Calu3 (cell line): ENCODE measurements around the gene COL20A1. TPM values are rescaled to one million over a fixed set of nuclear protein-coding genes. Genes with fewer than 3 reads are reported as not detected.

Source experiments
- BruUV-seq: library from RNA; stranded (reverse); fragments of 400-500 nt; replicated peaks from 2 replicates; lab custom pipeline; 2021; lab: Mats Ljungman, UMichigan
- CTCF ChIA-PET: fragments of 300-600 bp; sonication (Branson Sonifier 250); formaldehyde crosslinking; loops from one replicate; lab custom pipeline; 2022; ENCODE audit warnings: antibody characterized with exemption; lab: Charles Lee
- DNase-seq: peaks from one replicate; pipeline ENCODE4 v3.0.0; 2022
- H3K27ac Mint-ChIP-seq: one replicate; pipeline ENCODE4 v1.8.0; 2022; ENCODE audit warnings: mixed read lengths; ENCODE audit not compliant: unreplicated experiment
- H3K27me3 Mint-ChIP-seq: one replicate; pipeline ENCODE4 v1.8.0; 2022; ENCODE audit warnings: mixed read lengths; ENCODE audit not compliant: unreplicated experiment
- H3K36me3 Mint-ChIP-seq: one replicate; pipeline ENCODE4 v1.8.0; 2022; ENCODE audit warnings: mild to moderate bottlenecking, moderate library complexity, mixed read lengths; ENCODE audit not compliant: insufficient read depth, unreplicated experiment
- H3K4me1 Mint-ChIP-seq: one replicate; pipeline ENCODE4 v1.8.0; 2022; ENCODE audit warnings: mild to moderate bottlenecking, low read depth, mixed read lengths; ENCODE audit not compliant: unreplicated experiment
- H3K4me3 Mint-ChIP-seq: one replicate; pipeline ENCODE4 v1.8.0; 2022; ENCODE audit warnings: mild to moderate bottlenecking, low read depth, moderate library complexity, mixed read lengths; ENCODE audit not compliant: unreplicated experiment
- H3K9me3 Mint-ChIP-seq: one replicate; pipeline ENCODE4 v1.8.0; 2022; ENCODE audit warnings: low read depth, mixed read lengths; ENCODE audit not compliant: unreplicated experiment
- CTCF ChIP-seq: fragments of 200-600 bp; IDR thresholded peaks from one replicate; pipeline ENCODE4 v1.8.0; 2022; ENCODE audit warnings: antibody characterized with exemption; ENCODE audit not compliant: unreplicated experiment
- intact Hi-C: fragments of 100-400 bp; cut with micrococcal nuclease; formaldehyde crosslinking; loops from one replicate; pipeline ENCODE4 v1.10.0; 2022; ENCODE audit not compliant: unreplicated experiment
- total RNA-seq: library from RNA; stranded (reverse); gene quantifications from 2 replicates; pipeline ENCODE4 v1.2.3, GENCODE V29; 2022

Gene COL20A1
- total RNA-seq, 1 experiment from 2014 or later: not detected

GRCh38 chr20:63374504-63374903, 81.5 kb downstream of the COL20A1 start:
- Mint-ChIP-seq H3K9me3 (no peaks in the 10 kb centered on the region), H3K36me3 (no peaks in the 10 kb centered on the region), H3K27ac (no peak overlapping the region), H3K27me3 (peaks cover 100% of the 10 kb centered on the region), H3K4me3 (no peak overlapping the region), H3K4me1 (no peaks in the 10 kb centered on the region)
- DNase-seq: no peak
- CTCF ChIA-PET: no interaction called here
- intact Hi-C loops: no loop called here
- TF ChIP-seq CTCF: no peak
- BruUV-seq: no TSS peak

GRCh38 chr20:63375438-63375837, 82.5 kb downstream of the COL20A1 start:
- Mint-ChIP-seq H3K27ac (no peak overlapping the region), H3K27me3 (peaks cover 100% of the 10 kb centered on the region), H3K4me3 (no peak overlapping the region), H3K36me3 (no peaks in the 10 kb centered on the region), H3K4me1 (no peaks in the 10 kb centered on the region), H3K9me3 (no peaks in the 10 kb centered on the region)
- intact Hi-C loops: no loop called here
- CTCF ChIA-PET: no interaction called here
- DNase-seq: no peak
- TF ChIP-seq CTCF: no peak
- no TSS peak for BruUV-seq

GRCh38 chr20:63376283-63377250, 83.6 kb downstream of the COL20A1 start:
- peaks cover 100% of the 10 kb centered on the region for H3K27me3 Mint-ChIP-seq
- intact Hi-C loops: no loop called here
- no peak overlapping the region for H3K4me3 Mint-ChIP-seq
- TF ChIP-seq CTCF: no peak
- no peak overlapping the region for H3K27ac Mint-ChIP-seq
- H3K9me3 Mint-ChIP-seq: no peaks in the 10 kb centered on the region
- H3K4me1 Mint-ChIP-seq: no peaks in the 10 kb centered on the region
- H3K36me3 Mint-ChIP-seq: no peaks in the 10 kb centered on the region
- no TSS peak for BruUV-seq
- no peak for DNase-seq
- CTCF ChIA-PET: interaction anchor here (0.5 to 1.6 kb wide), 3 partner anchors 85 to 198 kb away, joined by 3 to 7 read pairs (median 5); partner anchors contain the start of gene HELZ2

GRCh38 chr20:63377256-63377941, 84.4 kb downstream of the COL20A1 start:
- no peaks in the 10 kb centered on the region for H3K9me3 Mint-ChIP-seq

More at GRCh38 chr20:63377256-63377941, 84.4 kb downstream of the COL20A1 start:
- no peaks in the 10 kb centered on the region for H3K4me1 Mint-ChIP-seq
- BruUV-seq: no TSS peak
- no peak for TF ChIP-seq CTCF
- peaks cover 99% of the 10 kb centered on the region for H3K27me3 Mint-ChIP-seq
- DNase-seq: no peak
- no peaks in the 10 kb centered on the region for H3K36me3 Mint-ChIP-seq
- no peak overlapping the region for H3K27ac Mint-ChIP-seq
- intact Hi-C loops: no loop called here
- no peak overlapping the region for H3K4me3 Mint-ChIP-seq
- CTCF ChIA-PET: interaction anchor here (0.5 to 1.6 kb wide), 4 partner anchors 10 to 197 kb away, joined by 3 to 7 read pairs (median 4); partner anchors contain the start of gene HELZ2
